ENCODE data around the gene INPP5K.

GRCh38 chr17:1470071-1470754 lies 46.2 kb downstream of the INPP5K start:
- TF ChIP-seq POLR2A (IDR thresholded peaks at IDR 0.05), result no peak
- TF ChIP-seq CTCF (IDR thresholded peaks at IDR 0.05), result no peak
